ENCODE data around the gene DOCK2.

DNA sequence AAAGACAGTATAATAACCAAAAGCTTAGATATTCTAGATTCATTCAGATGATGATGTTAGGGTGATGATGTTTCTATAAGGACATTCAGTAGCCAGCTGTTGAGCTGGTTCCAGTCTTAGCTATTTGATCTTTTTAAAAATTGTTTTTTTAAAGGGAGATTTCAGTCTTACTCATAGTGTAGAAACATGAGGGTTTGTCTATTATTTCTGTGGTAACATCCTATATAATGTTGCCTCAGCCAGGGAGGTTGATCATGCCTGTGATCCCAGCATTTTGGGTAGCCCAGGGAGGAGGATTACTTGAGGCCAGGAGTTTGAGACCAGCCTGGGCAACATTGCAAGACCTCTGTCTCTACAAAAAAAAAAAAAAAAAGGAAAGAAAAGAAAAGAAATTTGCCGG lies 167.8 kb downstream of the DOCK2 start:
- TF ChIP-seq, protein P1, sequence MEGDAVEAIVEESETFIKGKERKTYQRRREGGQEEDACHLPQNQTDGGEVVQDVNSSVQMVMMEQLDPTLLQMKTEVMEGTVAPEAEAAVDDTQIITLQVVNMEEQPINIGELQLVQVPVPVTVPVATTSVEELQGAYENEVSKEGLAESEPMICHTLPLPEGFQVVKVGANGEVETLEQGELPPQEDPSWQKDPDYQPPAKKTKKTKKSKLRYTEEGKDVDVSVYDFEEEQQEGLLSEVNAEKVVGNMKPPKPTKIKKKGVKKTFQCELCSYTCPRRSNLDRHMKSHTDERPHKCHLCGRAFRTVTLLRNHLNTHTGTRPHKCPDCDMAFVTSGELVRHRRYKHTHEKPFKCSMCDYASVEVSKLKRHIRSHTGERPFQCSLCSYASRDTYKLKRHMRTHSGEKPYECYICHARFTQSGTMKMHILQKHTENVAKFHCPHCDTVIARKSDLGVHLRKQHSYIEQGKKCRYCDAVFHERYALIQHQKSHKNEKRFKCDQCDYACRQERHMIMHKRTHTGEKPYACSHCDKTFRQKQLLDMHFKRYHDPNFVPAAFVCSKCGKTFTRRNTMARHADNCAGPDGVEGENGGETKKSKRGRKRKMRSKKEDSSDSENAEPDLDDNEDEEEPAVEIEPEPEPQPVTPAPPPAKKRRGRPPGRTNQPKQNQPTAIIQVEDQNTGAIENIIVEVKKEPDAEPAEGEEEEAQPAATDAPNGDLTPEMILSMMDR (IDR thresholded peaks at IDR 0.05) = no peak
- no peak for TF ChIP-seq POLR2A (IDR thresholded peaks at IDR 0.05)

All from lower leg skin (tissue), 3 donors.